ENCODE measurements around the gene ADCY4. TPM values are rescaled to one million over a fixed set of nuclear protein-coding genes. Genes with fewer than 3 reads are reported as not detected.

The ADCY4 gene
- total and polyA plus RNA-seq, 2 of the 13 experiments (the other 11 are each of a cell fraction or from before 2014, with no cell fraction given) = 0.03 TPM; not detected in 1

DNA sequence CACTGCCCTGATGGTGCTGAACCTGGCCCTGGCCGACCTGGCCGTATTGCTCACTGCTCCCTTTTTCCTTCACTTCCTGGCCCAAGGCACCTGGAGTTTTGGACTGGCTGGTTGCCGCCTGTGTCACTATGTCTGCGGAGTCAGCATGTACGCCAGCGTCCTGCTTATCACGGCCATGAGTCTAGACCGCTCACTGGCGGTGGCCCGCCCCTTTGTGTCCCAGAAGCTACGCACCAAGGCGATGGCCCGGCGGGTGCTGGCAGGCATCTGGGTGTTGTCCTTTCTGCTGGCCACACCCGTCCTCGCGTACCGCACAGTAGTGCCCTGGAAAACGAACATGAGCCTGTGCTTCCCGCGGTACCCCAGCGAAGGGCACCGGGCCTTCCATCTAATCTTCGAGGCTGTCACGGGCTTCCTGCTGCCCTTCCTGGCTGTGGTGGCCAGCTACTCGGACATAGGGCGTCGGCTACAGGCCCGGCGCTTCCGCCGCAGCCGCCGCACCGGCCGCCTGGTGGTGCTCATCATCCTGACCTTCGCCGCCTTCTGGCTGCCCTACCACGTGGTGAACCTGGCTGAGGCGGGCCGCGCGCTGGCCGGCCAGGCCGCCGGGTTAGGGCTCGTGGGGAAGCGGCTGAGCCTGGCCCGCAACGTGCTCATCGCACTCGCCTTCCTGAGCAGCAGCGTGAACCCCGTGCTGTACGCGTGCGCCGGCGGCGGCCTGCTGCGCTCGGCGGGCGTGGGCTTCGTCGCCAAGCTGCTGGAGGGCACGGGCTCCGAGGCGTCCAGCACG is 18.9 kb downstream of the ADCY4 start (continued):
- TF ChIP-seq REPIN1 (CRISPR knock-in tag; IDR thresholded peaks at IDR 0.05; ENCODE audit: borderline replicate concordance, low read depth) (peak; percentile 99), ZNF598 (CRISPR knock-in tag; IDR thresholded peaks at IDR 0.05; ENCODE audit: borderline replicate concordance) (peak; percentile 85), ZNF431 (CRISPR knock-in tag; IDR thresholded peaks at IDR 0.05; ENCODE audit: borderline replicate concordance, low read depth) (peak; percentile 97), SMYD3 (CRISPR knock-in tag; IDR thresholded peaks at IDR 0.05) (peak; percentile 90; the same call in 1 of the 2 replicates), ZNF207 (IDR thresholded peaks at IDR 0.05; ENCODE audit: borderline replicate concordance) (no peak), ZNF143 (CRISPR knock-in tag; IDR thresholded peaks at IDR 0.05) (peak; percentile 66), SNAPC4 (CRISPR knock-in tag; IDR thresholded peaks at IDR 0.05) (peak; percentile 92; the same call in 1 of the 2 replicates), YEATS4 (CRISPR knock-in tag; IDR thresholded peaks at IDR 0.05; ENCODE audit: borderline replicate concordance) (peak; percentile 96), ZNF121 (CRISPR knock-in tag; IDR thresholded peaks at IDR 0.05) (no peak), ZNF839 (CRISPR knock-in tag; IDR thresholded peaks at IDR 0.05; ENCODE audit: borderline replicate concordance) (peak; percentile 86), ZNF142 (CRISPR knock-in tag; IDR thresholded peaks at IDR 0.05) (peak; percentile 98), NFIC (IDR thresholded peaks at IDR 0.05; ENCODE audit: low read length) (no peak)
- TF ChIP-seq, protein P1, sequence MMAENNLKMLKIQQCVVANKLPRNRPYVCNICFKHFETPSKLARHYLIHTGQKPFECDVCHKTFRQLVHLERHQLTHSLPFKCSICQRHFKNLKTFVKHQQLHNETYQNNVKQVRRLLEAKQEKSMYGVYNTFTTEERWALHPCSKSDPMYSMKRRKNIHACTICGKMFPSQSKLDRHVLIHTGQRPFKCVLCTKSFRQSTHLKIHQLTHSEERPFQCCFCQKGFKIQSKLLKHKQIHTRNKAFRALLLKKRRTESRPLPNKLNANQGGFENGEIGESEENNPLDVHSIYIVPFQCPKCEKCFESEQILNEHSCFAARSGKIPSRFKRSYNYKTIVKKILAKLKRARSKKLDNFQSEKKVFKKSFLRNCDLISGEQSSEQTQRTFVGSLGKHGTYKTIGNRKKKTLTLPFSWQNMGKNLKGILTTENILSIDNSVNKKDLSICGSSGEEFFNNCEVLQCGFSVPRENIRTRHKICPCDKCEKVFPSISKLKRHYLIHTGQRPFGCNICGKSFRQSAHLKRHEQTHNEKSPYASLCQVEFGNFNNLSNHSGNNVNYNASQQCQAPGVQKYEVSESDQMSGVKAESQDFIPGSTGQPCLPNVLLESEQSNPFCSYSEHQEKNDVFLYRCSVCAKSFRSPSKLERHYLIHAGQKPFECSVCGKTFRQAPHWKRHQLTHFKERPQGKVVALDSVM (CRISPR knock-in tag; IDR thresholded peaks at IDR 0.05) = no peak
- TF ChIP-seq, protein P2, sequence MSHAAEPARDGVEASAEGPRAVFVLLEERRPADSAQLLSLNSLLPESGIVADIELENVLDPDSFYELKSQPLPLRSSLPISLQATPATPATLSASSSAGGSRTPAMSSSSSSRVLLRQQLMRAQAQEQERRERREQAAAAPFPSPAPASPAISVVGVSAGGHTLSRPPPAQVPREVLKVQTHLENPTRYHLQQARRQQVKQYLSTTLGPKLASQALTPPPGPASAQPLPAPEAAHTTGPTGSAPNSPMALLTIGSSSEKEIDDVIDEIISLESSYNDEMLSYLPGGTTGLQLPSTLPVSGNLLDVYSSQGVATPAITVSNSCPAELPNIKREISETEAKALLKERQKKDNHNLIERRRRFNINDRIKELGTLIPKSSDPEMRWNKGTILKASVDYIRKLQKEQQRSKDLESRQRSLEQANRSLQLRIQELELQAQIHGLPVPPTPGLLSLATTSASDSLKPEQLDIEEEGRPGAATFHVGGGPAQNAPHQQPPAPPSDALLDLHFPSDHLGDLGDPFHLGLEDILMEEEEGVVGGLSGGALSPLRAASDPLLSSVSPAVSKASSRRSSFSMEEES (CRISPR knock-in tag; IDR thresholded peaks at IDR 0.05) = peak; percentile 88

Measured in HepG2 (cell line).